GM19372 (cell line): ENCODE results near the gene KCNH2.
A peak's percentile ranks its signal among the peaks of the same experiment; 100 is the strongest.

Experiments
- ATAC-seq: cut with Tn5 transposase; IDR thresholded peaks from one replicate; pipeline ENCODE4 v1.9.1; 2021; ENCODE audit warnings: mild to moderate bottlenecking, low read depth, moderate library complexity; ENCODE audit not compliant: unreplicated experiment

Gene KCNH2

GRCh38 chr7:150976529-150977381, 1.4 kb downstream of the KCNH2 start:
- no peak for ATAC-seq

- no peak for ATAC-seq
These were observed 2.4 kb downstream of the KCNH2 start for GRCh38 chr7:150975536-150976319.

GRCh38 chr7:150974468-150975391, 3.4 kb downstream of the KCNH2 start:
- peak; percentile 63 for ATAC-seq

GRCh38 chr7:150973571-150974451, 4.3 kb downstream of the KCNH2 start:
- peak; percentile 1 for ATAC-seq

GRCh38 chr7:150972741-150973140, 5.4 kb downstream of the KCNH2 start:
- no peak for ATAC-seq

GRCh38 chr7:150972023-150972468, 6.1 kb downstream of the KCNH2 start:
- ATAC-seq: no peak

- ATAC-seq: no peak
These were observed 6.7 kb downstream of the KCNH2 start for GRCh38 chr7:150971242-150972022.

- ATAC-seq: no peak
These were observed 7.7 kb downstream of the KCNH2 start for GRCh38 chr7:150970424-150970823.

- no peak for ATAC-seq
These were observed 8.6 kb downstream of the KCNH2 start for GRCh38 chr7:150969475-150969874.

GRCh38 chr7:150968734-150969372, 9.3 kb downstream of the KCNH2 start:
- ATAC-seq: no peak

GRCh38 chr7:150968056-150968733, 9.9 kb downstream of the KCNH2 start:
- ATAC-seq: no peak

- ATAC-seq: no peak
These were observed 10.8 kb downstream of the KCNH2 start for GRCh38 chr7:150967349-150967748.

- no peak for ATAC-seq
These were observed 12.1 kb downstream of the KCNH2 start for GRCh38 chr7:150966002-150966401.

GRCh38 chr7:150965273-150965830, 12.8 kb downstream of the KCNH2 start:
- ATAC-seq: no peak

- ATAC-seq: no peak
These were observed 13.5 kb downstream of the KCNH2 start for GRCh38 chr7:150964593-150965111.

GRCh38 chr7:150963707-150964559, 14.2 kb downstream of the KCNH2 start:
- no peak for ATAC-seq
